ENCODE measurements around the gene VIPR2. TPM values are rescaled to one million over a fixed set of nuclear protein-coding genes. Genes with fewer than 3 reads are reported as not detected.
"Not testable (repeated sequence)": the region's sequence is repeated elsewhere in the genome, so short reads cannot be mapped to it uniquely, and the experiment has no call there.

Gene VIPR2
- total and polyA plus RNA-seq, 9 donors, result 6.7 to 11.3 (median 8.6) TPM

DNA sequence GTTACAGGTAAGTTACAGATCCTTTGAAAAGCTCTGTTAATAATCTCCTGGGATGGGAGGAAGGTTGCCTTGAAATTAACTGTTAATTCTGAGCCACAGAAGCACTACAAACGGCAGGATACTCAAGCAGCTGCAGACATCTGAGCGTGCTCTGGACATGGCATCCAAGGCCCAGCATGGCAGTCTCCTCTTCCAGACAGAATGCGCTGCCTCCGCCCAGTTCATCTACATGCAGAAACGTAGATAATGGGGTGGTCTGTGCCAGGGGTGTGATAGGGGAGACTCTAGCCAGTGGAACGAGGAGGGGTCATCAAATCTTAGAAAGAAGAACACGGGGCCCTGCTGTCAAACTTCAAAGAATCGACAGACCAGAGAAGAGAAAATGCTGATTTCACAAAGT lies 13.8 kb downstream of the VIPR2 start:
- Histone ChIP-seq H3K27ac (ENCODE audit: low read length) (no peak overlapping the region), H3K9me3 (replicated peaks; ENCODE audit: control insufficient read depth, low read depth, low read length) (no peaks in the 10 kb centered on the region), H3K36me3 (ENCODE audit: control insufficient read depth, insufficient read depth, low read length) (no peaks in the 10 kb centered on the region), H3K4me1 (ENCODE audit: control insufficient read depth, insufficient read depth, low read length) (no peaks in the 10 kb centered on the region), H3K4me3 (ENCODE audit: low read length) (no peak overlapping the region), H3K27me3 (ENCODE audit: control insufficient read depth, insufficient read depth, low read length) (peaks cover 3% of the 10 kb centered on the region)
- 59% methylated on average over 7 of the region's 8 CpGs for WGBS (ENCODE audit: insufficient coverage)
- DNase-seq, result no peak

DNA sequence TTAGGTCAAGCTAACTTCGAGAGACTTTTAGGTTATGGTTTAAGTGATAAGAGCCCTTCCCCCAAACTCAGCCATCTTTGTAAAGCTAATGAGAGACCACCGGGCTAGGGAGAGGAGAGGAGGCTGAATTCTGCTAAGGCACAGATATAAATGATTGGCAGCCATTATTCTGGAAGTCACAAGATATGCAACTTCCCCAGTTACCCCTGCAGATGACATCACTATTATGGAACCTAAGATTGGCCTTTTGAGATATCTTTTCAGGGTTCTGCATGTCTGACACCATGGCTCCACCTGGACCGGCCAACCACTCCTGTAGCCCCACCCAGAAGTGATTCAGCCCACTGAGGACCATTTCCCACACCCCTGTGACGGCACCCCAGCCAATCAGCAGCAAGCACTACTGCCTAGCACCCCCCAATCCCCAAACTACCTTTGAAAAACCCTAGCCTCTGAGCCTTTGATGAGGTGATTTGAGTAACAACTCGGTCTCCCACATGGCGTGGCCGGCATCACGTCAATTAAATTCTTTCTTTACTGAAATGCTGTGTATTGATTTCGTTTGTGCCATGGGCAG lies 14.4 kb downstream of the VIPR2 start:
- Histone ChIP-seq H3K27me3 (ENCODE audit: control insufficient read depth, insufficient read depth, low read length) (peaks cover 5% of the 10 kb centered on the region), H3K9me3 (replicated peaks; ENCODE audit: control insufficient read depth, low read depth, low read length) (no peaks in the 10 kb centered on the region), H3K36me3 (ENCODE audit: control insufficient read depth, insufficient read depth, low read length) (no peaks in the 10 kb centered on the region), H3K4me3 (ENCODE audit: low read length) (no peak overlapping the region), H3K27ac (ENCODE audit: low read length) (no peak overlapping the region), H3K4me1 (ENCODE audit: control insufficient read depth, insufficient read depth, low read length) (no peaks in the 10 kb centered on the region)
- 85% methylated on average over 6 of the region's 9 CpGs for WGBS (ENCODE audit: insufficient coverage)
- DNase-seq, result no peak

DNA sequence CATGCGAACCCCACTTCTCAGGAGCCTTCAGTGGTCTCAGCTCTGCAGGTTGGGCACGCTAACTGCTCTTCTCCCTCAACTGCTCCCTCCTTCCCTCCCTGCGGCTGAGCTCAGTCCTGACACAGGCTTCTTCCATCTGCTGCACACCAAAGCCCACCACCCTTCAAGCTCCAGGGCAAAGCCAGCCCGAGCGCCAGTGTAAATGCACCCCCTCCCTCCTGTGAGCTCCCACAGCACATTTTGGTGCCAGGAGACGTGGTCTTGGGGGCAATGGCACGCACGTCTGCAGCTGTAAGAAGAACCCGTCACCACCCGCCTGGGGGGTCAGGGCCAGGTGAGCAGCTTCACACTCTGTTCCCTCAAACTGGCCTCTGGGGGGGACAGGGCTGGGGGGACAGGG lies 15.9 kb downstream of the VIPR2 start:
- no peak for DNase-seq
- Histone ChIP-seq H3K9me3 (replicated peaks; ENCODE audit: control insufficient read depth, low read depth, low read length) (no peaks in the 10 kb centered on the region), H3K4me3 (ENCODE audit: low read length) (no peak overlapping the region), H3K4me1 (ENCODE audit: control insufficient read depth, insufficient read depth, low read length) (no peaks in the 10 kb centered on the region), H3K27me3 (ENCODE audit: control insufficient read depth, insufficient read depth, low read length) (peaks cover 7% of the 10 kb centered on the region), H3K36me3 (ENCODE audit: control insufficient read depth, insufficient read depth, low read length) (no peaks in the 10 kb centered on the region), H3K27ac (ENCODE audit: low read length) (no peak overlapping the region)
- 85% methylated on average over 7 of the region's 10 CpGs for WGBS (ENCODE audit: insufficient coverage)

DNA sequence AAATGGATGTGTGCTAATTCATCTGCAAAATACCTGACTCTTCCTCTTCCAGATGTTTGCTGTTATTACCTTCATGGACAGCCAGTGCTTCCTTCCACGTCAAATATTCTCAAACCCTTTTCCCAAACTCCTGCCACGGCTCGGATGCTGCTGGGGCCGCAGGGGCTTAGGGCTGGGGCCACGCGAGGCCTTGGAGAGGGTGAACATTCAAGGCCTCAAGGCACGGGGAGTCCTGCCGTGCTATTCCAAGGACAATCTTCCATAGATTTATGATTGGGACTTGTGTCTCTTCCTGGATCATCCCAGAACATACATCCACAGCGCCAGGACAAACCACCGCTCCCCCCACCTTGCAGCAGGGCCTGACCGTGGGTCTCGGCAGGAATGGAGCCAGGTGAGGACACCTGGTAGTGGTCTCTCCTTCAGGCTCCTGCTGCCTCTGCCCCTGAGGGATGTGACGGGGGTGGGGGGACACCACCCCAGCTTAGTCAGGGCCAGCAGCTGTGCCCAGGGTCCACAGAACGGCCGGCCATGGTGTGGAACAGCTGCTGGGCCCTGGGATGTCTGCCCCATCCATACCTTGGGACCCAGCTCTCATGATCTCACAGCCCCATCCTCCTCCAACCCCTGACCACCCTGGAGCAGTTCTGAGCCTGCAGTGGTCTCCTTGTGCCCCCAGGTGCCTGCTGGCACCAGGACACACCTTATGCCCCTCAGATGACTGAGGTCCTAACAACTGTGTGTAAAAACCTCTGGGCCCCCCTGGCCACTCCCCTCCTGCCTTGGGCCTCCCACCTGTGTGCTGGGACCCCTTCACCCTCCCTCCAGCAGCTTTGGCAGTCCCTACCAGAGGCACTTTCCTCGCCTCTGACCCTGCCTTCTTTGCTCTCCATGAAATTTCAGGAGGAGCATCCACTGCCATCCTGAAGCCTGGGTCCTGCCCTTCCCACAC lies 16.7 kb downstream of the VIPR2 start:
- H3K9me3 ChIP-seq (replicated peaks; ENCODE audit: control insufficient read depth, low read depth, low read length), result no peaks in the 10 kb centered on the region
- no peaks in the 10 kb centered on the region for H3K36me3 ChIP-seq (ENCODE audit: control insufficient read depth, insufficient read depth, low read length)
- H3K27me3 ChIP-seq (ENCODE audit: control insufficient read depth, insufficient read depth, low read length), result peaks cover 7% of the 10 kb centered on the region
- no peak overlapping the region for H3K27ac ChIP-seq (ENCODE audit: low read length)
- DNase-seq, result no peak
- H3K4me3 ChIP-seq (ENCODE audit: low read length), result no peak overlapping the region
- WGBS (ENCODE audit: insufficient coverage), result 79% methylated on average over 6 of the region's 16 CpGs
- no peaks in the 10 kb centered on the region for H3K4me1 ChIP-seq (ENCODE audit: control insufficient read depth, insufficient read depth, low read length)

DNA sequence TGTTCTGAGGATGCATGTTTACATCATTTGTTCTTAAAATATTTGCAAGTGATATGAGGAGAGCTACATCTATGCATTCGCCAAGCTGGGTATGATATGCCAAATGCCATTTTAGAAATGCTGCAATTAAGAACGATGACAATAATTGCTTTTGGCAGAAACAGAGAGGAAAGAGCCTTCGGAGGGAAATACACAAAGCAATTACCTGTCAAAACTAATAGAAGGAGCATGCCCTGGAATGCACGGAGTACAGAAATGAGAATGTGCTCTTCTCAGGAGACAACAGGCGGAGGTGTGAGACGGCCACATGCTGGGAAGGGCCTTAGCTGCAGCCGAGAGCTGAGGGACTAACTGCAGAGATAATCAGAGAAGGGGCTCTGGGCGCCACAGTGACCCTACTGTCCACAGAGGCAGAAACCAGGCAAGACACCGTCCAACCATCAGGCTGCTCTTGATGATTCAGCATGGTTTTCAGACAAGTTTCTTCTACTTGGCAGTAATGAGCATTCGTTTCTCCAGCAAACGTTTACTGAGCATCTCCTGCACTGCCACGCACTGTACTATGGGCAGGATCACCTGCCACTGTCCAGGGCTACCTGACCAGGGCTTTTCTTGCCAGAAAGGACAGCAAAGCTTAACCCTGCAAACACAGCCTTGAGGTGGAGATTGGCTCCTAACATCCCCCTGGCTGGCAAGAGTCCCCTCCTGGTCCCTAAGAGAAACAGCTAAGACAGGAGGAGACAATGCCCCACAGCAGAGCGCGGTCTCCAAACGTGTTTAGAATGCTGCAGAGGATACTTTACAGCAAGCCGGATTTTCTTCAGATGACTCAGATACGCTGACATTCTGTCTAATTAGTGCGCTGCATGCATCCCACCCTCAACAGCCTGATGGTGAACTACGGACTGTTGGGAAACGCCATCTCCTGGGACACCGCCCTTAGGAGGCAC lies 18.1 kb downstream of the VIPR2 start:
- DNase-seq, result no peak
- no peak overlapping the region for H3K27ac ChIP-seq (ENCODE audit: low read length)

DNA sequence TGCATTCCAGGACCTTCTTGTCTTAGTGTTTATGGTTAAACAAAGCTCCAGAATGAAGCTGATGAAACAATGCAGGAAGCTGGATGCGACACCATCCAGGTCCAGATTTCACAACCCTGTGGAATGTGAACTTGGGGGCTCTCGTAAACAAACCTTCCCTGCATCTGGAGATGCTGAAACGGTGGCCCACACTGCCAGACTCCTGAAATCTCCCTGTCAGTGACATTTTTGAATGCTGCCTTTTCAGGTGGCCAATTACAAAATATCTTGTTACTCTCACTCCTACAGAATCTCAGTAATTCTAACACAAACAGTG lies 18.8 kb downstream of the VIPR2 start:
- WGBS (ENCODE audit: insufficient coverage), result 31% methylated on average over 3 of the region's 3 CpGs
- Histone ChIP-seq H3K27ac (ENCODE audit: low read length) (no peak overlapping the region), H3K36me3 (ENCODE audit: control insufficient read depth, insufficient read depth, low read length) (no peaks in the 10 kb centered on the region), H3K4me3 (ENCODE audit: low read length) (no peak overlapping the region), H3K4me1 (ENCODE audit: control insufficient read depth, insufficient read depth, low read length) (no peaks in the 10 kb centered on the region), H3K27me3 (ENCODE audit: control insufficient read depth, insufficient read depth, low read length) (peaks cover 7% of the 10 kb centered on the region), H3K9me3 (replicated peaks; ENCODE audit: control insufficient read depth, low read depth, low read length) (no peaks in the 10 kb centered on the region)
- DNase-seq, result no peak

More for the DNA sequence above, 18.1 kb downstream of the VIPR2 start:
- H3K9me3 ChIP-seq (replicated peaks; ENCODE audit: control insufficient read depth, low read depth, low read length), result no peaks in the 10 kb centered on the region
- no peaks in the 10 kb centered on the region for H3K36me3 ChIP-seq (ENCODE audit: control insufficient read depth, insufficient read depth, low read length)
- 70% methylated on average over 18 of the region's 21 CpGs for WGBS (ENCODE audit: insufficient coverage)
- H3K27me3 ChIP-seq (ENCODE audit: control insufficient read depth, insufficient read depth, low read length), result peaks cover 7% of the 10 kb centered on the region
- H3K4me1 ChIP-seq (ENCODE audit: control insufficient read depth, insufficient read depth, low read length), result no peaks in the 10 kb centered on the region
- no peak overlapping the region for H3K4me3 ChIP-seq (ENCODE audit: low read length)

DNA sequence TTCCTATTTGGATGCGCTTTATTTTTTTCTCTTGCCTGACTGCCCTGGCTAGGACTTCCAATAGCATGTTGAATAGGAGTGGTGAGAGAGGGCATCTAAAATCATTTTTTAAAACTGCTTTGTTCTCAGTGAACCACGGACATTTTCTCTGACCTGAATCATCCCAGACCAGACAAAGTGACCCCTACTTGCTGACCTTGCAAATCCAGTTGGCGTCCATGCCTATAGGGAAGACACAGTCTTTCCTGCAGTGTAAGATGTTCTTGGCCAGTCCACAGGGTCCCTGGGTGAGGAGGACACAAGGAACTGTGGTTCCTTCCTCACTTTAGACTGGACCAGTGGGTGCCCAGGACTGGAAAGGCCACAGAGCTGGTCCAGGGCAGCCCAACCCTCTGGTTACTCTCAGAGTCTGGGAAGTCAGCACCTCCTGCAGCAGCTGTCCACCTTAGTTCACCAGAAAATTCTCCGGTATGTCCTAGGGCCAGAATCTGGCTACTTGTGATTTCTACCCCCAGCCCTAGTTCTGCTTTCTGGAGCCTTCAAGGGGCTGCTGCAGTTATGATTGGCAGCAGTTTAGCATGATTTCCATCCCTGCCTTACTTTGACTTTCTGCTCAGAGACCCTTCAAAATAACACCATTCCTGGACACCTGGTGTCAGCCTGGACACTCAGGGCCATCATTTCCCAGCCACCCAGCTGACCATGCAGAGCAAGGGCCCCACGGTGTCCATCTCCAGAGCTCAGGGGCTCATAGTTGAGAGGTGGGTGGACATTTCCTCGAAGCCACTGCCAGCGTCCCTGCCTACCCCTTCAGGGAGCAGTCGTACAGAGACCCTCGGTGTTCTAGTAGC lies 19.3 kb downstream of the VIPR2 start:
- no peak overlapping the region for H3K27ac ChIP-seq (ENCODE audit: low read length)
- no peak for DNase-seq
- no peaks in the 10 kb centered on the region for H3K9me3 ChIP-seq (replicated peaks; ENCODE audit: control insufficient read depth, low read depth, low read length)
- H3K4me3 ChIP-seq (ENCODE audit: low read length), result no peak overlapping the region
- 80% methylated on average over 5 of the region's 9 CpGs for WGBS (ENCODE audit: insufficient coverage)
- peaks cover 7% of the 10 kb centered on the region for H3K27me3 ChIP-seq (ENCODE audit: control insufficient read depth, insufficient read depth, low read length)
- H3K4me1 ChIP-seq (ENCODE audit: control insufficient read depth, insufficient read depth, low read length), result no peaks in the 10 kb centered on the region
- no peaks in the 10 kb centered on the region for H3K36me3 ChIP-seq (ENCODE audit: control insufficient read depth, insufficient read depth, low read length)

DNA sequence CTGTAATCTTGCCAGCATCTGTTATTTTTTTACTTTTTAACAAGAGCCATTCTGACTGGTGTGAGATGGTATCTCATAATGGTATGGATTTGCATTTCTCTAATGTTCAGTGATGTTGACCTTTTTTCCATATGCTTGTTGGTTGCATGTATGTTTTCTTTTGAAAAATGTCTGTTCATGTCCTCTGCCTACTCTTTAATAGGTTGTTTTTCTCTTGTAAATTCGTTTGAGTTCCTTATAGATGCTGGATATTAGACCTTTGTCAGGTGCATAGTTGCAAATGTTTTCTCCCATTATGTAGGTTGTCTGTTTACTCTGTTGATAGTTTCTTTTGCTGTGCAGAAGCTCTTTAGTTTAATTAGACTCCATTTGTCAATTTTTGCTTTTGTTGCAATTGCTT lies 20.9 kb downstream of the VIPR2 start:
- H3K4me1 ChIP-seq (ENCODE audit: control insufficient read depth, insufficient read depth, low read length); DNase-seq; H3K27me3 ChIP-seq (ENCODE audit: control insufficient read depth, insufficient read depth, low read length); H3K27ac ChIP-seq (ENCODE audit: low read length); H3K4me3 ChIP-seq (ENCODE audit: low read length); H3K9me3 ChIP-seq (replicated peaks; ENCODE audit: control insufficient read depth, low read depth, low read length); H3K36me3 ChIP-seq (ENCODE audit: control insufficient read depth, insufficient read depth, low read length): not testable (repeated sequence)
- no CpG with 5 or more reads among the region's 1 CpG for WGBS (ENCODE audit: insufficient coverage)

DNA sequence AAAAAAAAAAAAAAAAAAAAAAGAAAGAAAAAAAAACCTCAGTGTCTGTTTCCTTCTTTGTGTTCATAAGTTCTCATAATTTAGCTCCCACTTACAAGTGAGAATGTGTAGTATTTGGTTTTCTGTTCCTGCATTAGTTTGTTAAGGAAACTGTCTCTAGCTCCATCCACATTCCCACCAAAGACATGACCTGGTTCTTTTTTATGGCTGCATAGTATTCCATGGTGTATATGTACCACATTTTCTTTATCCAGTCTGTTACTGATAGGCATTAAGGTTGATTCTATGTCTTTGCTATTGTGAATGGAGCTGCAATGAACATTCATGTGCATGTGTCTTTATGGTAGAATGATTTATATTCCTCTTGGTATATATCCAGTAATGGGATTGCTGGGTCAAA lies 21.4 kb downstream of the VIPR2 start:
- not testable (repeated sequence) for H3K9me3 ChIP-seq (replicated peaks; ENCODE audit: control insufficient read depth, low read depth, low read length); DNase-seq; H3K4me1 ChIP-seq (ENCODE audit: control insufficient read depth, insufficient read depth, low read length); H3K4me3 ChIP-seq (ENCODE audit: low read length); H3K36me3 ChIP-seq (ENCODE audit: control insufficient read depth, insufficient read depth, low read length); H3K27me3 ChIP-seq (ENCODE audit: control insufficient read depth, insufficient read depth, low read length); H3K27ac ChIP-seq (ENCODE audit: low read length)

Data from muscle of leg (tissue), 11 donors.